Glutamatergic neuron (in vitro differentiated cells): ENCODE results near the gene CD53. TPM values are rescaled to one million over a fixed set of nuclear protein-coding genes. Genes with fewer than 3 reads are reported as not detected.

Experiments
- DNase-seq: peaks from one replicate; pipeline ENCODE4 v3.0.0; 2022
- H3K27ac Mint-ChIP-seq: one replicate; pipeline ENCODE4 v1.8.0; 2020; ENCODE audit warnings: mild to moderate bottlenecking, mixed read lengths, inconsistent platforms; ENCODE audit not compliant: unreplicated experiment
- H3K27me3 Mint-ChIP-seq: one replicate; pipeline ENCODE4 v1.8.0; 2020; ENCODE audit warnings: mild to moderate bottlenecking, moderate library complexity, mixed read lengths, inconsistent platforms; ENCODE audit not compliant: unreplicated experiment
- H3K36me3 Mint-ChIP-seq: one replicate; pipeline ENCODE4 v1.8.0; 2020; ENCODE audit warnings: mild to moderate bottlenecking, mixed read lengths, inconsistent platforms; ENCODE audit not compliant: unreplicated experiment
- H3K4me1 Mint-ChIP-seq: one replicate; pipeline ENCODE4 v1.8.0; 2020; ENCODE audit warnings: mild to moderate bottlenecking, low read depth, mixed read lengths, inconsistent platforms; ENCODE audit not compliant: unreplicated experiment
- H3K4me3 Mint-ChIP-seq: one replicate; pipeline ENCODE4 v1.8.0; 2020; ENCODE audit warnings: mild to moderate bottlenecking, mixed read lengths, inconsistent platforms; ENCODE audit not compliant: unreplicated experiment
- H3K9me3 Mint-ChIP-seq: one replicate; pipeline ENCODE4 v1.8.0; 2020; ENCODE audit warnings: mild to moderate bottlenecking, moderate library complexity, mixed read lengths, inconsistent platforms; ENCODE audit not compliant: unreplicated experiment
- CTCF ChIP-seq: fragments of 200-600 bp; sonication (generic); IDR thresholded peaks from one replicate; pipeline ENCODE4 v1.5.0; 2021; ENCODE audit not compliant: partially characterized antibody, unreplicated experiment
- total RNA-seq: library from RNA; stranded (reverse); fragmentation: NEBNext Ultra II Directional; extraction: Animal tissue kit (Norgen Biotek cat#: 25700); gene quantifications from one replicate; pipeline ENCODE4 v1.2.1, GENCODE V29; 2021; ENCODE audit not compliant: unreplicated experiment

Gene CD53
- total RNA-seq, 1 donor from 2014 or later, result not detected

- Mint-ChIP-seq H3K9me3 (no peaks in the 10 kb centered on the region), H3K36me3 (no peaks in the 10 kb centered on the region), H3K27ac (no peak overlapping the region), H3K27me3 (no peaks in the 10 kb centered on the region), H3K4me3 (no peak overlapping the region), H3K4me1 (no peaks in the 10 kb centered on the region)
- TF ChIP-seq CTCF, result no peak
- DNase-seq, result no peak
Observed at GRCh38 chr1:110880708-110881374, 7.9 kb downstream of the CD53 start.

GRCh38 chr1:110888049-110888448 lies 15.1 kb downstream of the CD53 start:
- no peak for TF ChIP-seq CTCF
- DNase-seq, result no peak
- Mint-ChIP-seq H3K27ac (no peak overlapping the region), H3K9me3 (no peaks in the 10 kb centered on the region), H3K36me3 (no peaks in the 10 kb centered on the region), H3K4me1 (no peaks in the 10 kb centered on the region), H3K4me3 (no peak overlapping the region), H3K27me3 (no peaks in the 10 kb centered on the region)

- no peak for DNase-seq
- H3K9me3 Mint-ChIP-seq, result no peaks in the 10 kb centered on the region
- no peaks in the 10 kb centered on the region for H3K4me1 Mint-ChIP-seq
- no peaks in the 10 kb centered on the region for H3K27me3 Mint-ChIP-seq
- H3K27ac Mint-ChIP-seq, result no peak overlapping the region
- no peak for TF ChIP-seq CTCF
- H3K4me3 Mint-ChIP-seq, result no peak overlapping the region
- H3K36me3 Mint-ChIP-seq, result no peaks in the 10 kb centered on the region
Observed at GRCh38 chr1:110888641-110889040, 15.7 kb downstream of the CD53 start.

- TF ChIP-seq CTCF, result no peak
- Mint-ChIP-seq H3K36me3 (no peaks in the 10 kb centered on the region), H3K4me1 (no peaks in the 10 kb centered on the region), H3K27me3 (no peaks in the 10 kb centered on the region), H3K4me3 (no peak overlapping the region), H3K9me3 (no peaks in the 10 kb centered on the region), H3K27ac (no peak overlapping the region)
- no peak for DNase-seq
Observed at GRCh38 chr1:110890474-110891196, 17.7 kb downstream of the CD53 start.

- DNase-seq, result no peak
- no peak for TF ChIP-seq CTCF
- Mint-ChIP-seq H3K9me3 (no peaks in the 10 kb centered on the region), H3K36me3 (no peaks in the 10 kb centered on the region), H3K27me3 (peaks cover 2% of the 10 kb centered on the region), H3K27ac (no peak overlapping the region), H3K4me1 (no peaks in the 10 kb centered on the region), H3K4me3 (no peak overlapping the region)
Observed at GRCh38 chr1:110893908-110894490, 21.1 kb downstream of the CD53 start.
